ENCODE data around the gene MIER2.

DNA sequence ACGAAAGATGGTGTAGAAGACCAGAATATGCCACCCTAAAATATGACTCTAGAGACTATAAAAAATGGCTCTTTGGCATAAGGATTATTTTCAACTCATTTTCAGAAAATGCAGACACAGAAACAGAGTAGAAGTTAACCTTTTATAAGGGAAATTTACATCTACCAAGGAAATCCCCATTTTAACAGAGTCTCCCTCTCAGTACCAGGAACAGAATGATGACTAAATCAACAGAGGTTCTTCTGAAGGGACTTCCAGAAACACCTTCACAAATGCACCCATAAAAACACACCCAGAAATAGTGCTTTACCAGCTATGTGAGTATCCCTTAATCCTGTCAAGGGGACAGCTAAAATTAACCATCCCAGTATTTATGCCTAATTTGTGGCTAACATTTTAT, 82.5 kb downstream of the MIER2 start:
- no peak for TF ChIP-seq POLR2A (IDR thresholded peaks at IDR 0.05)
- TF ChIP-seq, protein P1, sequence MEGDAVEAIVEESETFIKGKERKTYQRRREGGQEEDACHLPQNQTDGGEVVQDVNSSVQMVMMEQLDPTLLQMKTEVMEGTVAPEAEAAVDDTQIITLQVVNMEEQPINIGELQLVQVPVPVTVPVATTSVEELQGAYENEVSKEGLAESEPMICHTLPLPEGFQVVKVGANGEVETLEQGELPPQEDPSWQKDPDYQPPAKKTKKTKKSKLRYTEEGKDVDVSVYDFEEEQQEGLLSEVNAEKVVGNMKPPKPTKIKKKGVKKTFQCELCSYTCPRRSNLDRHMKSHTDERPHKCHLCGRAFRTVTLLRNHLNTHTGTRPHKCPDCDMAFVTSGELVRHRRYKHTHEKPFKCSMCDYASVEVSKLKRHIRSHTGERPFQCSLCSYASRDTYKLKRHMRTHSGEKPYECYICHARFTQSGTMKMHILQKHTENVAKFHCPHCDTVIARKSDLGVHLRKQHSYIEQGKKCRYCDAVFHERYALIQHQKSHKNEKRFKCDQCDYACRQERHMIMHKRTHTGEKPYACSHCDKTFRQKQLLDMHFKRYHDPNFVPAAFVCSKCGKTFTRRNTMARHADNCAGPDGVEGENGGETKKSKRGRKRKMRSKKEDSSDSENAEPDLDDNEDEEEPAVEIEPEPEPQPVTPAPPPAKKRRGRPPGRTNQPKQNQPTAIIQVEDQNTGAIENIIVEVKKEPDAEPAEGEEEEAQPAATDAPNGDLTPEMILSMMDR (IDR thresholded peaks at IDR 0.05), result no peak

Measured in vagina (tissue), 2 donors.